ENCODE measurements around the gene SLC17A9. TPM values are rescaled to one million over a fixed set of nuclear protein-coding genes. Genes with fewer than 3 reads are reported as not detected.

Gene SLC17A9
- total RNA-seq, 1 experiment from 2014 or later: 0.17 TPM

DNA sequence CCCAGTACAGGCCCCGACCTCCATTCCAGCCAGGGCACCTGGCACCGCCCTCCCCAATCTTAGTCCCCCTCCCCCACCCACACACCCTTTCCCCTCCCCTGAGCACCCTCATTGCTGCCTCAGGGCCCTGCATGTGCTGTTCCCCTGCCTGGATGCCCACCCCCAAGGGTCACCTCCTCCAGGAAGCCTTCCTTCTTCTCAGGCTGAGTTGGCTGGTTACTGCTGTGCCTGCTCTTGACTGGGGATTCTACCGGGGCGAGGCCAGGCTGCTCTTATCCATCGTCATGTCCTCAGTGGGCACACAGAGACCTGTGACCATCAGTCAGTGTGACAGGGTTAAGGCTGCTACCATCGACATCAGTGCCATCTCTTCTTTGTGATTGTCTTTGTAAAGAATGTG lies 30.7 kb downstream of the SLC17A9 start:
- peaks cover 16% of the 10 kb centered on the region for H3K4me1 ChIP-seq (ENCODE audit: insufficient read depth, low read length, poor library complexity, severe bottlenecking)
- ChIA-PET POLR2A (ENCODE audit: low non-redundant PET) (no interaction called here), CTCF (no interaction called here)
- no TSS peak for BruUV-seq (replicated peaks)
- no peak for DNase-seq (ENCODE audit: low spot score)
- H3K27me3 ChIP-seq (replicated peaks; ENCODE audit: insufficient read depth, low read depth, low read length, poor library complexity): peaks cover 24% of the 10 kb centered on the region
- intact Hi-C loops (cut with micrococcal nuclease; ENCODE audit: unreplicated experiment): no loop called here
- H3K36me3 ChIP-seq (ENCODE audit: insufficient read depth, low read length, poor library complexity, severe bottlenecking): no peaks in the 10 kb centered on the region
- H3K4me3 ChIP-seq (ENCODE audit: low read depth, low read length, poor library complexity, severe bottlenecking): no peak overlapping the region
- H3K27ac ChIP-seq (ENCODE audit: low read depth, low read length, poor library complexity, severe bottlenecking): no peak overlapping the region
- no peaks in the 10 kb centered on the region for H3K9me3 ChIP-seq (ENCODE audit: low read depth, low read length, poor library complexity, severe bottlenecking)
- TF ChIP-seq EZH2 (IDR thresholded peaks at IDR 0.05; ENCODE audit: borderline replicate concordance, low read depth, low read length, poor library complexity, severe bottlenecking): no peak
- TF ChIP-seq, protein P1, sequence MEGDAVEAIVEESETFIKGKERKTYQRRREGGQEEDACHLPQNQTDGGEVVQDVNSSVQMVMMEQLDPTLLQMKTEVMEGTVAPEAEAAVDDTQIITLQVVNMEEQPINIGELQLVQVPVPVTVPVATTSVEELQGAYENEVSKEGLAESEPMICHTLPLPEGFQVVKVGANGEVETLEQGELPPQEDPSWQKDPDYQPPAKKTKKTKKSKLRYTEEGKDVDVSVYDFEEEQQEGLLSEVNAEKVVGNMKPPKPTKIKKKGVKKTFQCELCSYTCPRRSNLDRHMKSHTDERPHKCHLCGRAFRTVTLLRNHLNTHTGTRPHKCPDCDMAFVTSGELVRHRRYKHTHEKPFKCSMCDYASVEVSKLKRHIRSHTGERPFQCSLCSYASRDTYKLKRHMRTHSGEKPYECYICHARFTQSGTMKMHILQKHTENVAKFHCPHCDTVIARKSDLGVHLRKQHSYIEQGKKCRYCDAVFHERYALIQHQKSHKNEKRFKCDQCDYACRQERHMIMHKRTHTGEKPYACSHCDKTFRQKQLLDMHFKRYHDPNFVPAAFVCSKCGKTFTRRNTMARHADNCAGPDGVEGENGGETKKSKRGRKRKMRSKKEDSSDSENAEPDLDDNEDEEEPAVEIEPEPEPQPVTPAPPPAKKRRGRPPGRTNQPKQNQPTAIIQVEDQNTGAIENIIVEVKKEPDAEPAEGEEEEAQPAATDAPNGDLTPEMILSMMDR (conservative IDR thresholded peaks at IDR 0.05; ENCODE audit: low read depth, low read length): no peak

DNA sequence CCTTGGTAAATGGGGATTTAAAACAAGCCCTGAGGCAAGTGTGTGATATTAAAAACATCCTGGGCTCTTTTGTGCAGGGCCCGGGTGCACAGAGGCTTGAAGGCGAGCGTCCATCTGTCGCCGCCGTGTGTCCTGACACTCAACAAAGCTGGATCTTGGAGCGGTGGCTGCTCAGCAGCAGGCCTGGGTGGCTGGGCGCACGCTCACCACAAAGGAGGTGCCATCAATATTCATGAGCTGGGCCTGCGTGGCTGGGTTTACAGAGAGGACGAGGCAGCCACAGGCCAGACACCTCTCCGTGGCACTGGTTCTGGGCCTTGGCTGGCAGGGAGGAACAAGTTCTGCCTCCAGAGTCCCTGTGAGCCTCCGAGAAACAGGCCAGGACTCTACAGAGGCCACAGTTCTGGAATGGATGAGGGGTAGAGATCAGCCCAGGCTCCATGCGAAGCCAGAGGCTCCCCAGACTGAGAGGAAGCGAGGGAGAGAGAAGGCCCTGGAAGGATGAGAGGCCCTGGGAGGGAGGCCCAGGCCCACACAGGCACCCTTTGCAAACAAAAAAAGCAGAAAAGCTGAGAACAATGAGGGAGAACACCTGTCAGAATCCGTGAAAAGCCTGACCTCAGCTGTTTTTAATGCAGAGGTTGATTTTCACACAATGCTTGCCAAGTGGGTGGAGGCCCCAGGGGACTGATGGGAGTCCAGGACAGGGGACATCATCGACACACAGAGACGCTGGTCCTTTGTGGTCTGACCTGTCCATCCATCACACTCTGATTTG lies 32.3 kb downstream of the SLC17A9 start:
- Histone ChIP-seq H3K4me1 (ENCODE audit: insufficient read depth, low read length, poor library complexity, severe bottlenecking) (peaks cover 16% of the 10 kb centered on the region), H3K4me3 (ENCODE audit: low read depth, low read length, poor library complexity, severe bottlenecking) (no peak overlapping the region), H3K9me3 (ENCODE audit: low read depth, low read length, poor library complexity, severe bottlenecking) (no peaks in the 10 kb centered on the region), H3K36me3 (ENCODE audit: insufficient read depth, low read length, poor library complexity, severe bottlenecking) (no peaks in the 10 kb centered on the region), H3K27ac (ENCODE audit: low read depth, low read length, poor library complexity, severe bottlenecking) (no peak overlapping the region), H3K27me3 (replicated peaks; ENCODE audit: insufficient read depth, low read depth, low read length, poor library complexity) (peaks cover 16% of the 10 kb centered on the region)
- intact Hi-C loops (cut with micrococcal nuclease; ENCODE audit: unreplicated experiment): no loop called here
- ChIA-PET CTCF (no interaction called here), POLR2A (ENCODE audit: low non-redundant PET) (interaction anchor here (0.6 kb wide), 1 partner anchor 35 kb away, joined by 3 read pairs; no protein-coding TSS in a partner anchor)
- no peak for TF ChIP-seq EZH2 (IDR thresholded peaks at IDR 0.05; ENCODE audit: borderline replicate concordance, low read depth, low read length, poor library complexity, severe bottlenecking)
- DNase-seq (ENCODE audit: low spot score): no peak
- BruUV-seq (replicated peaks): no TSS peak

DNA sequence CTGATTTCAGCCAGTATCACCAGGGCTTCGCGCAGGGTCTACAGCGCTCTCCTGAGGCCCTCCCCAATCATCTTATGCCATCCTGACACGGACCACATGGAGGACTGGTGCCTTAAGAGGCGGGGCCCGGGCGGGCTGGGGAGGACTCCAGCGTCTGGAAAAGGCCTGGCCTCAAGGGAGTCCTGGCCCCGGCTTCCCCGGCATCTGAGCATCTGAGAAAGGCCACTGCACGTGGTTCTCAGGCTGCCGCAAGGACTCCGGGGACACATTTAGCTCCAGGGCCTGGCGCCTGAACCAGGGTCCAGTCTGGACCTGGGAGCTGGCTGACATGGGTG lies 32.9 kb downstream of the SLC17A9 start:
- no TSS peak for BruUV-seq (replicated peaks)
- H3K9me3 ChIP-seq (ENCODE audit: low read depth, low read length, poor library complexity, severe bottlenecking): no peaks in the 10 kb centered on the region
- no peak overlapping the region for H3K27ac ChIP-seq (ENCODE audit: low read depth, low read length, poor library complexity, severe bottlenecking)
- DNase-seq (ENCODE audit: low spot score): no peak
- TF ChIP-seq, protein P1 (conservative IDR thresholded peaks at IDR 0.05; ENCODE audit: low read depth, low read length): no peak
- TF ChIP-seq EZH2 (IDR thresholded peaks at IDR 0.05; ENCODE audit: borderline replicate concordance, low read depth, low read length, poor library complexity, severe bottlenecking): no peak
- H3K4me3 ChIP-seq (ENCODE audit: low read depth, low read length, poor library complexity, severe bottlenecking): no peak overlapping the region
- peaks cover 12% of the 10 kb centered on the region for H3K4me1 ChIP-seq (ENCODE audit: insufficient read depth, low read length, poor library complexity, severe bottlenecking)
- H3K36me3 ChIP-seq (ENCODE audit: insufficient read depth, low read length, poor library complexity, severe bottlenecking): no peaks in the 10 kb centered on the region
- intact Hi-C loops (cut with micrococcal nuclease; ENCODE audit: unreplicated experiment): no loop called here
- POLR2A ChIA-PET (ENCODE audit: low non-redundant PET): no interaction called here
- peaks cover 10% of the 10 kb centered on the region for H3K27me3 ChIP-seq (replicated peaks; ENCODE audit: insufficient read depth, low read depth, low read length, poor library complexity)
- CTCF ChIA-PET: no interaction called here

Measured in A673 (cell line).